T-cell (primary cell): ENCODE measurements around the gene C22orf23. TPM values are rescaled to one million over a fixed set of nuclear protein-coding genes. Genes with fewer than 3 reads are reported as not detected.
A peak's percentile ranks its signal among the peaks of the same experiment; 100 is the strongest.
"Not testable (repeated sequence)": the region's sequence is repeated elsewhere in the genome, so short reads cannot be mapped to it uniquely, and the experiment has no call there.

ENCODE experiments used
- ATAC-seq, 4 experiments: fragments of 200-7000 bp in 3 of 4; fragments of 150-1000 bp in 1 of 4; cut with Tn5 transposase; replicated peaks in 1 of 4; 1 replicate in 3 of 4; 2 replicates in 1 of 4; pipeline ENCODE4 v1.10.0; 2021; ENCODE audit warnings: moderate library complexity in 3 of 4, mild to moderate bottlenecking in 2 of 4, moderate number of reproducible peaks in 1 of 4
- CTCF ChIA-PET, 2 donors: fragments of 300-600 bp; sonication (Branson Sonifier 250); formaldehyde crosslinking; loops; one replicate each; lab custom pipeline; 2022; ENCODE audit warnings: antibody characterized with exemption in 2 of 2; lab: Charles Lee
- POLR2A ChIA-PET, 2 donors: fragments of 300-600 bp; sonication (Branson Sonifier 250); formaldehyde crosslinking; loops; one replicate each; lab custom pipeline; 2022; ENCODE audit warnings: antibody characterized with exemption in 2 of 2; lab: Charles Lee
- DNase-seq, 35 experiments: peaks; one replicate each; pipeline versions ENCODE4 v3.0.0 to v3.0.0-alpha.2; 2013 to 2023
- H3K27ac ChIP-seq: one replicate; pipeline ENCODE4 v1.5.1; 2013; ENCODE audit warnings: low read length
- H3K27me3 ChIP-seq, 2 experiments: replicated peaks in 1 of 2; 1 replicate in 1 of 2; 2 replicates in 1 of 2; pipeline versions ENCODE4 v1.6.1 to v1.7.0; 2013; ENCODE audit warnings: low read length in 1 of 2, mixed read lengths in 1 of 2; ENCODE audit not compliant: control insufficient read depth in 2 of 2, insufficient read depth in 2 of 2; ENCODE audit errors: extremely low read depth in 1 of 2
- H3K36me3 ChIP-seq, 2 donors: 1 replicate in 1 of 2; 2 replicates in 1 of 2; pipeline versions ENCODE4 v1.6.1 to v1.7.0; 2013; ENCODE audit warnings: low read length in 1 of 2; ENCODE audit not compliant: control insufficient read depth in 2 of 2, insufficient read depth in 1 of 2; ENCODE audit errors: extremely low read depth in 1 of 2
- H3K4me1 ChIP-seq, 2 experiments: 1 replicate in 1 of 2; 2 replicates in 1 of 2; pipeline versions ENCODE4 v1.6.1 to v1.7.0; 2013; ENCODE audit warnings: low read length in 2 of 2, mixed read lengths in 1 of 2; ENCODE audit not compliant: insufficient read depth in 2 of 2, control insufficient read depth in 1 of 2; ENCODE audit errors: extremely low read depth in 1 of 2
- H3K4me3 ChIP-seq, 2 donors: 1 replicate in 1 of 2; 2 replicates in 1 of 2; pipeline versions ENCODE4 v1.5.1 to v1.7.0; 2013; ENCODE audit warnings: mild to moderate bottlenecking in 2 of 2, low read length in 1 of 2, moderate library complexity in 1 of 2; ENCODE audit not compliant: control insufficient read depth in 1 of 2; ENCODE audit errors: extremely low read depth in 1 of 2
- H3K9me3 ChIP-seq: 2 replicates; pipeline ENCODE4 v1.7.0; 2013
- H3K27ac Mint-ChIP-seq, 2 donors: one replicate each; pipeline ENCODE4 v1.8.0; 2020 to 2021; ENCODE audit warnings: mild to moderate bottlenecking in 2 of 2, mixed read lengths in 2 of 2
- H3K27me3 Mint-ChIP-seq, 2 donors: one replicate each; pipeline ENCODE4 v1.8.0; 2021 to 2022; ENCODE audit warnings: mixed read lengths in 2 of 2
- H3K36me3 Mint-ChIP-seq: one replicate; pipeline ENCODE4 v1.8.0; 2021; ENCODE audit warnings: mixed read lengths
- H3K4me1 Mint-ChIP-seq, 3 donors: one replicate each; pipeline ENCODE4 v1.8.0; 2020 to 2022; ENCODE audit warnings: mixed read lengths in 3 of 3, mild to moderate bottlenecking in 1 of 3
- H3K4me3 Mint-ChIP-seq, 3 donors: one replicate each; pipeline ENCODE4 v1.8.0; 2020 to 2022; ENCODE audit warnings: mild to moderate bottlenecking in 3 of 3, mixed read lengths in 3 of 3, moderate library complexity in 3 of 3
- H3K9me3 Mint-ChIP-seq, 3 donors: one replicate each; pipeline ENCODE4 v1.8.0; 2020 to 2022; ENCODE audit warnings: mixed read lengths in 3 of 3
- WGBS: methylation state at CpG from one replicate; pipeline ENCODE4 v1.1.5; 2013; ENCODE audit warnings: missing lambda C conversion rate; ENCODE audit not compliant: insufficient coverage; 5-methylcytosine and 5-hydroxymethylcytosine counted together
- total RNA-seq, 35 experiments: library from RNA in 6 of 35; stranded (reverse) in 6 of 35; fragments of 120-200 nt in 1 of 35; gene quantifications; one replicate each; pipeline versions ENCODE4 v1.2.1 to v1.2.4 and lab custom pipeline; 2013 to 2026

C22orf23 gene
- total RNA-seq, 5 donors from 2014 or later (not counting 1 experiment from before 2014, with no cell fraction given): not detected

GRCh38 chr22:37982938-37983859 is 29.8 kb upstream of the C22orf23 start:
- ATAC-seq (no peak), DNase-seq (no peak)
- Mint-ChIP-seq H3K36me3 (peaks cover 9% of the 10 kb centered on the region), H3K4me3 (no peak overlapping the region), H3K4me1 (no peaks in the 10 kb centered on the region), H3K27ac (no peak overlapping the region), H3K9me3 (no peaks in the 10 kb centered on the region), H3K27me3 (no peaks in the 10 kb centered on the region)
- Histone ChIP-seq H3K9me3 (no peaks in the 10 kb centered on the region), H3K4me3 (no peak overlapping the region), H3K4me1 (no peaks in the 10 kb centered on the region), H3K27ac (no peak overlapping the region), H3K36me3 (no peaks in the 10 kb centered on the region), H3K27me3 (no peaks in the 10 kb centered on the region)
- 93% methylated on average over 64 of the region's 84 CpGs for WGBS
- POLR2A ChIA-PET: no interaction called here
- CTCF ChIA-PET: interaction anchor here in 1 of 2 donors (0.7 kb wide), 1 partner anchor 1171 kb away, joined by 3 read pairs; no protein-coding TSS in a partner anchor

GRCh38 chr22:37982151-37982785 is 28.9 kb upstream of the C22orf23 start:
- Mint-ChIP-seq H3K27me3 (no peaks in the 10 kb centered on the region), H3K27ac (no peak overlapping the region), H3K36me3 (peaks cover 12% of the 10 kb centered on the region), H3K4me1 (no peaks in the 10 kb centered on the region), H3K4me3 (no peak overlapping the region), H3K9me3 (no peaks in the 10 kb centered on the region)
- H3K27ac ChIP-seq: no peak overlapping the region
- ChIA-PET CTCF (no interaction called here), POLR2A (no interaction called here)
- ATAC-seq (no peak), DNase-seq (no peak)
- no peak overlapping the region for H3K4me3 ChIP-seq
- no peaks in the 10 kb centered on the region for H3K27me3 ChIP-seq
- H3K36me3 ChIP-seq: no peaks in the 10 kb centered on the region
- WGBS: 89% methylated on average over 7 of the region's 8 CpGs
- H3K4me1 ChIP-seq: no peaks in the 10 kb centered on the region
- H3K9me3 ChIP-seq: no peaks in the 10 kb centered on the region

GRCh38 chr22:37981282-37982011 is 28.0 kb upstream of the C22orf23 start:
- DNase-seq (no peak), ATAC-seq (no peak)
- Mint-ChIP-seq H3K4me1 (no peaks in the 10 kb centered on the region), H3K27me3 (no peaks in the 10 kb centered on the region), H3K4me3 (no peak overlapping the region), H3K27ac (no peak overlapping the region), H3K36me3 (peaks cover 12% of the 10 kb centered on the region), H3K9me3 (no peaks in the 10 kb centered on the region)
- ChIA-PET CTCF (no interaction called here), POLR2A (no interaction called here)
- 96% methylated on average over 5 of the region's 6 CpGs for WGBS
- no peak overlapping the region for H3K4me3 ChIP-seq
- H3K27me3 ChIP-seq: no peaks in the 10 kb centered on the region
- H3K27ac ChIP-seq: no peak overlapping the region
- H3K9me3 ChIP-seq: no peaks in the 10 kb centered on the region
- H3K4me1 ChIP-seq: no peaks in the 10 kb centered on the region
- H3K36me3 ChIP-seq: no peaks in the 10 kb centered on the region

- Histone ChIP-seq H3K27ac (no peak overlapping the region), H3K27me3 (no peaks in the 10 kb centered on the region), H3K9me3 (no peaks in the 10 kb centered on the region), H3K4me3 (no peak overlapping the region), H3K4me1 (no peaks in the 10 kb centered on the region), H3K36me3 (peaks cover 0 to 6% of the 10 kb centered on the region in 2 donors)
- Mint-ChIP-seq H3K9me3 (no peaks in the 10 kb centered on the region), H3K27me3 (no peaks in the 10 kb centered on the region), H3K27ac (no peak overlapping the region), H3K4me1 (no peaks in the 10 kb centered on the region), H3K4me3 (no peak overlapping the region), H3K36me3 (peaks cover 19% of the 10 kb centered on the region)
- ATAC-seq (no peak), DNase-seq (no peak)
- WGBS: 64% methylated on average over 2 of the region's 8 CpGs
- ChIA-PET CTCF (no interaction called here), POLR2A (no interaction called here)
These were observed 26.4 kb upstream of the C22orf23 start for GRCh38 chr22:37979782-37980181.

GRCh38 chr22:37976547-37976946 is 23.1 kb upstream of the C22orf23 start:
- CTCF ChIA-PET: no interaction called here
- no peak for DNase-seq
- no peak for ATAC-seq
- Mint-ChIP-seq H3K27ac (no peak overlapping the region), H3K4me1 (peaks cover 0 to under 1% (median 0%) of the 10 kb centered on the region in 3 donors), H3K36me3 (peaks cover 23% of the 10 kb centered on the region), H3K4me3 (no peak overlapping the region), H3K27me3 (no peaks in the 10 kb centered on the region), H3K9me3 (no peaks in the 10 kb centered on the region)
- WGBS: 96% methylated on average over 4 of the region's 4 CpGs
- H3K27ac ChIP-seq: no peak overlapping the region
- no peaks in the 10 kb centered on the region for H3K27me3 ChIP-seq
- POLR2A ChIA-PET: no interaction called here
- H3K4me3 ChIP-seq: no peak overlapping the region
- no peaks in the 10 kb centered on the region for H3K4me1 ChIP-seq
- H3K9me3 ChIP-seq: no peaks in the 10 kb centered on the region
- peaks cover 0 to 14% of the 10 kb centered on the region in 2 donors for H3K36me3 ChIP-seq

GRCh38 chr22:37976022-37976421 is 22.6 kb upstream of the C22orf23 start:
- H3K27me3 Mint-ChIP-seq, H3K4me1 Mint-ChIP-seq, H3K4me1 ChIP-seq, CTCF ChIA-PET, ATAC-seq, POLR2A ChIA-PET, H3K27ac ChIP-seq, H3K4me3 Mint-ChIP-seq, DNase-seq, H3K4me3 ChIP-seq, H3K9me3 ChIP-seq, H3K9me3 Mint-ChIP-seq, H3K27me3 ChIP-seq: not testable (repeated sequence)
- WGBS: 93% methylated on average over 3 of the region's 8 CpGs
- Mint-ChIP-seq H3K27ac (peak overlapping the region in 1 of 2 donors; percentile 2), H3K36me3 (peaks cover 28% of the 10 kb centered on the region)
- H3K36me3 ChIP-seq: peaks cover 0 to 14% of the 10 kb centered on the region in 2 donors
